Activated naive CD4-positive, alpha-beta T cell (primary cell): Measurements from ENCODE around the gene LRP6.
A peak's percentile ranks its signal among the peaks of the same experiment; 100 is the strongest.
"Not testable (repeated sequence)": the region's sequence is repeated elsewhere in the genome, so short reads cannot be mapped to it uniquely, and the experiment has no call there.

ENCODE experiments used
- DNase-seq, 4 experiments: peaks; one replicate each; lab custom pipeline; 2025; lab: John Stamatoyannopoulos, UW

The LRP6 gene

DNA sequence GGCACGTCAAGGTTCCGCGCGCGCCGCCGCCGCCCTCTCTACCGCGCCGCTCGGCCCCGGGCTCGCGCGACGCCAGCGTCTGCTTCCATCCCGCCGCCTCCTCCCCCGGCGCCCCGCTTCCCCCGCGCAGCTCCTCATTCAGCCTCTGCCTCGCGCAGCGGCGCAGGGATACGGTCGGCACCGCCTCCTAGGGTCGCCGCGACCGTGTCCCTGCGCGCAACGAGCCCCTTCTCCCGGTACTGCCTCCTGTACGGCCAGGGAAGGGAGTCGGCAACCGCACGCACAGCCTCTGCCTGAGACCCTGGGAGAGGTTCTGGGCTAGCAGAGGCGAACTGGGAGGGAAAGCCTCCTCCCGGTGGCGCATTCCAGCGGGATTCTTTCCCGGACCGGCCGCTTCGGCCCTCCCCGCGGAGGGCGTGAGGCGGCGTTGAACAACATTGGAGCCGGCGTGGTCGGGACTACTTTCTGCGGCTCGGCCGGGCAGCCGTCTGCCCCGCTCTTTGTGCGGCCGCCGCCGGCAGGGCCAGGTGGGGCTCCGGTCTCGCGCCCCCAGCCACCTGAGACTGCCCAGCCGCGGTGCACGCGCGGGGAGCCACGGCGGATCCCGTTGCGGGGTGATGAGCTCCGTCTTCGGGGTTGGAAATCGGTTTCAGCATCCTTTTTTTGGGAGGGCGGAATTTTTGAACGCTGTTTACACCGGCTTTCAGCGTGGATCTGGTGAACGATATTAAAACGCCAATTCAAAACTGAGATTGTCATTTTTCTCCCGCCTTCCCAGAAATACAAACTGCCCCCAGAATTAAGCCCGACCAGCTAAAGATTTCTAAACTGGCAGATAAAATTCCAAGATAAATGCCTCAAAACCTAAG lies at the start of gene LRP6:
LRP6 (minus strand) TSS at position 172 of the 869 bp plus-strand sequence. CDS start 309 bp downstream, outside the sequence.
- peak; percentile 52 to 69 (median 62) for DNase-seq

DNA sequence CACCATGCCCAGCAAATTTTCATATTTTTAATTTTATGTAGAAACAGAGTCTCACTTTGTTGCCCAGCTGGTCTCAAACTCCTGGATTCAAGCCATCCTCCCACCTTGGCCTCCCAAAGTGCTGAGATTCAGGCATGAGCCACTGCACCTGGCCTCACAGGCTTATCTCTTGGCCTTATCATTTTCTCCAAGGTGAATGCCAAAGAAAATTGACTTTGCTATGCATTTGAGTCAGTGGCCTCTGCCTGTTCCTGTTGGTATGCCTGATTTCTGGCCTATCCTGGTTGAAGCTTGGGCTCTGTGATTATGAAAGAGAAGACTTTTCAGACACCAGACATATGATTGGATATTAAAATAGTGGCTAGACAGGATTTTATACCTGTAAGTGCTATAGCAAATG lies 49.0 kb upstream of the LRP6 start:
- no peak for DNase-seq

DNA sequence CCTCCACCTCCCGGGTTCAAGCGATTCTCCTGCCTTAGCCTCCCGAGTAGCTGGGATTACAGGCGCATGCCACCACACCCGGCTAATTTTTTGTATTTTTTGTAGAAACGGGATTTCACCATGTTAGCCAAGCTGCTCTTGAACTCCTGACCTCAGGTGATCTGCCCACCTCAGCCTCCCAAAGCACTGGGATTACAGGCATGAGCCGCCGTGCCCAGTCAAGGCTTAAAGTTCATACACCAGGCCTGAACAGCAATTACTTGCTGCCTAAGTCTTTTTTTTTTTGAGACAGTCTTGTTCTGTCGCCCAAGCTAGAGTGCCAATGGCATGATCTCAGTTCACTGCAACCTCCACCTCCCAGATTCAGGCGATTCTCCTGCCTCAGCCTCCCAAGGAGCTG lies 43.9 kb upstream of the LRP6 start:
- DNase-seq = not testable (repeated sequence)

DNA sequence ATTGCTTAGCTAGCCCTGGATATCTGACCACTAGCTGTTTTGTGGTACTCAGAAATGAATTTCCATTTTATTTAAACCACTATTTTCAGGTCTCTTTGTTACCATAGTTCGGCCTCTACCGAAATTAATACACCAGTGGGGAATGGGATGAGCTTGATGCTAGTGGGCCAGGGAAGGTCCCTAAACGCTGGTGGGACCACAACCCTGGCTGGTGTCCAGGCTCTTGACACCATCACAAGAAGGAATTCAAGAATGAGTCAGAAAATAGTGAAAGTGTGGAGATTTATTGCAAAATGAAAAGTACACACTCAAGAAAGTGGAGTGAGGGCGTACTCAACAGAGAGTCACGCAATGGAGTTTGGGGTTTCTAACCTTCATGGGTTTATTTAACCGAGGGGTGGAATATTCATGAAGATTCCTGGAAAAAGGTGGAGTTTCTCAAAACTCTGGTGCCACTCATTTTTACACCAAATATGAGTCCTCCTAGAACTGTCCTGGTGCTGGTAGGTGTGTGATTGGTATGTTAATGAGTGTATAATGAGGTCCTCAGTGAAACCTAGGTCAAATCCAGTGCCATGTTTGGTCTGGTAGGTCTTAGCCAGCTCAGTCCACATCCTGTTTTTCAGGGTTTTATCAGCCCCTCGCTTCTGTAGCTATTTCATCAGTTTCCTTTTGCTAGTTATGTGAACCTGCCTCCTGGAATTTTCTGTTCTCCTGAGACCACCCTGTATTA lies 38.9 kb upstream of the LRP6 start:
- DNase-seq = no peak

DNA sequence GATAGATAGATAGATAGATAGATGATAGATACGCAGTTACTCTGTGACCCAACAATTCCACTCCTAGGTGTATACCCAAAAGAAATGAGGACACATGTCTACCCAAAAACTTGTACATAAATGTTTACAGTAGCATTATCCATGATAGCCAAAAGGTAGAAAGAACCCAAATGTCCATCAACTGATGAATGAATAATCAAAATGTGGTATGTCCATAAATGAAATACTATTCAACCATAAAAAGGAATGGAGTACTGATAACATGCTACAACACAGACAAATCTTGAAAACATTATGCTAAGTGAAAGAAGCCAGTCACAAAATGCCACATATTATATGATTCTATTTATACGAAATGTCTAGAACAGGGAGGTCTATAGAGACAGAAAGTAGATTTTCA lies 36.1 kb upstream of the LRP6 start:
- no peak for DNase-seq

DNA sequence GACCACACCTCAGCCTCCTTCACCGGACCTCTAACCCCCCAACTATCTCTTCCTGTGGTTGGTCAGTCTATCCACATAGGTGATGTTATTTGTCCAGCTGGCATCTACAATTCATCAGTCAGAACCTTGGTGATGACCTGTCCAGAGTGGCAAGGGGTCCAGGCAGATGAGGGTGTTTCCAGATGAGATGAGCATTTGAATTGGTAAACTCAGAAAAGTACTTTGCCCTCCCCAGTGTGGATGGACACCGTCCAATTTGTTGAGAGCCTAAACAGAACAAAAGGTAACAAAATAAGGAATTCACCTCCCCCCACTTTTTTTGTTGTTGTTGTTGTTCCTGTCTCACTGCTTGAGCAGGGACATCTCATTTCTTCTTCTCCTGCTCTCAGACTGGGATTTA lies 34.3 kb upstream of the LRP6 start:
- DNase-seq = no peak

DNA sequence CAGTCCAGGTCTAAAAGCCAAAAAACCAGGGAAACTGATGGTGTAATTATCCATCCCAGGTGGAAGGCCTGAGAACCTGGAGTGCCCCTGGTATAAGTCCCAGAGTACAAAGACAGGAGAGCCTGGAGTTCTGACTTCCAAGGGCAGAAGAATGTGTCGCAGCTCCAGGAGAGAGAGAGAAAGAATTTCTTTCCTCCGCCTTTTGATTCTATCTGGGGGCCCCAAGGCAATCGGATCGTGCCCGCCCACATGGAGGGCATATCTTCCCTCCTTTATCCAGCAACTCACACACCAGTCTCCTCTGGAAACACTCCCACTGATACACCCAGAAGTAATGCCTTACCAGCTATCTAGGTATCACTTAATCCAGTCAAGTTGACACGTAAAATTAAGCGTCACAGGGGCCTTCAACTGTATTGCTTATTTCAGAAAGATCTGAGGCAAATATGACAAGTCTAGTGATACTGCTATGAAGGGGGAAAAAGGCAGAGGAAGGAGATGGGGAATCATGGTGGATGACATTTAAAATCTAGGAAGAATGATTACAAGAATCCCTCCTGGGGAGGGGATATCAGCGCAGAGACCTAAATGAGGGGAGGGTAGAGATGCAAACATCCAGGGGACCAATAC lies 30.5 kb upstream of the LRP6 start:
- DNase-seq = no peak

DNA sequence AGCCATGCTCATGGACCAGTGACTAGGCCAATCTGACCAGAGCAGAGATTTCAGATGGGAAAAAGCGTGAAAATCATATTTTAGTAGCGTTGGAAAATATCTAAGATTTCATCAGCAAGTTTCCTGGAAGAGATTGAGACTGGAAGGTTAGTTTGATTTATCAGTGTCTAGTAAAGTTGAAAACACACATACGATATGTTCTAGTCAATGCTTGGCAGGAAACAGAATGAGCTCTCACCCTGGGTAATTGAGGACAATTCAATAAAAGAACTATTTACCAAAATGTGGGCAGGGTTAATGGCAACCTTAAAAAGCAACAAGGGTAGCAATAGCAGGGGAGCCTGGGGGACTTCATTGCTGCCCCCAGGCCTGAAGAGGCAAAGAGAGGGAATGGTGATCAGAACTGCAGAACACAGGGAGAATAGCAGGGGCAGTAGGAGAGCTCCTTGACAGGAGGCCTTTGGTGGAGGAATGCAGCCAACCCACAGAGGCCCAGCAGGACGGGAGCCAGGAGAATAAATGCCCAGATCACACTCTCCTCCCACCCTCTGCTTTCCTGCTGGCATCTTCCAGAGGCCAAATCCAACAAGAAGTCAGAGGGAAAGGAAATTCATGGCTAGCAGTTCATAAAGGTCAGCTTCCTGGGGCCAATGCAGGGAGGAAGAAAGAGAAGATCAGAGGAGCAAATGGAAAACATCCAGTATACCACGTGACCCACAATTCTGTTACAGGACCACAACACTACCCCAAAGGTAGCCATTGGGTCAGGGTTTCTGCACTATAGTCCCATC lies 27.6 kb upstream of the LRP6 start:
- DNase-seq = no peak

DNA sequence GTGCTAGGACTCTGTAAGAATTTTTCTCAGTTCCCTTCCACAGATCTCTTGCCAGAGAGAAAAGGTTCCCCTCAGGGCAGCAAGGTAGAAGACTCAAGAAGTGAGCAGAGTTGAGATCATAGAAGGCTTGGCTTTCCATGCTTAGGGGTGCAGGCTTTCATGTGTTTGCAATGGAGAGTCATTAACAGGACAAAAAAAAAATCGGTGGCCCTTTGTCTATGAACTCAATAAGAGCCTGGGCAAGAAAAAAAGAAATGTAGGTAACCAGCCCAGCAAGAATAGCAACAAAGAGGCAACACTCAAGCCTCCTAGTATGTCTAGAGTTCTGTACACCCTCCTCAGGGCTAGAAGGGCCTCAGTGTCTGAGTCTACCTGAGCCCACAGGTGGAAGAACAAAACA lies 23.4 kb upstream of the LRP6 start:
- DNase-seq = no peak

DNA sequence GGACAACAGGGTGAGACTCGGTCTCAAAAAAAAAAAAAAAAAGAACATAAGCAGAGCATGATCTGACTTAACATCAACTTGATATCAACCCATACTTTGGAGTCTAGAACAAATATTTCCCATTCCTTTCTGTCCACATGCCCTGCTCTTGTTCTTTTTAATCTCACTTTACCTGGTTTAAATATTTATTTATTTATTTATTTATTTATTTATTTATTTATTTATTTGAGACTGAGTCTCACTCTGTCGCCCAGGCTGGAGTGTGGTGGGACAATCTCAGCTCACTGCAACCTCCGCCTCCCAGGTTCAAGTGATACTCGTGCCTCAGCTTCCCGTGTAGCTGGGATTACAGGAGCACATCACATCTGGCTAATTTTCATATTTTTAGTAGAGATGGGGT lies 19.6 kb upstream of the LRP6 start:
- DNase-seq = no peak

DNA sequence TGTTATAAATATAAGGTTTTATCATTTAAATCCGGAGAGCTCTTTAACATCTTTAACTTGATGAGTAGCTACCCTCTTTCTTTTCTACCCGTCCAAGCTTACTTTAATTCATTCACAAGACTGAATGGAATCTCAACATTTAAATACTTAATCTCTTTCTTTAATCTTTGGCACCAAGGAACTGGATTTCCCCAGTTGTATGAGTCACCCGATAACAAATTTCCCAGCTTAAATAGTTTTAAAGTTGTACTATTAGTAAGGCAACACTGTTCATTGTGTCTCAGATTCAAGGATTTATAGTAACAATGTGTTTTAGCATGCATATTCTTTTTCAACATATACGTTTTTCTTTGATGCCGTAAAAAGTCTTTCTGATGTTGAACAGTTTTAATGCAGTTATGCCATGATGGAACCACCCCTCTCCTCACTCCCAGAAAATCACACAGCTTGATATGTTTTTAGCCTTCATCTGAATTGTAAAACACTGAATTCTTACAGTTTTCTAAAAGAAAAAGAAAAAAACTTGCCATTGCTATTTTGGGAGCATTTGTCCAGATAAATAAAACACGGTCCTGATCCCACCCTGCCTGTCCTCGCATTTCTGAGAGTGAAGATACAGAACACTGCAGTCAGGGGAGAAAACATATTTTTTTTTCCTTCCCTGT lies 16.0 kb upstream of the LRP6 start:
- DNase-seq = no peak

DNA sequence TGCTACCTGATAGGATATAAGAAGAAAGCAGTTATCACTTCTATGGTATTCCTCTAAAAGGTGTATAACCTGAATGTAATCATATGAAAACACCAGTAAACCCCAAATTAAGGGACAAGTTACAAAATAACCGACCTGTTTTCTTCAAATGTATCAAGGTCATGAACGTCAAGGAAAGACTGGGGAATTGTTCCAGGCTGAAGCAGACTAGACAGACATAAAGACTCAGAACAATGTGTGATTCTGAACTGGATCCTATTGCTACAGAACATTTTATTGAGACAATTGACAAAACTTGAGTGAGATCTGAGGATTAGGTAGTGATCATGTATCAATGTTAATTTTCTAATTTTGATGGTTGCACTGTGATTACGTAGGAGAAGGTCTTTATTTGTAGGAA lies 15.4 kb upstream of the LRP6 start:
- no peak for DNase-seq

DNA sequence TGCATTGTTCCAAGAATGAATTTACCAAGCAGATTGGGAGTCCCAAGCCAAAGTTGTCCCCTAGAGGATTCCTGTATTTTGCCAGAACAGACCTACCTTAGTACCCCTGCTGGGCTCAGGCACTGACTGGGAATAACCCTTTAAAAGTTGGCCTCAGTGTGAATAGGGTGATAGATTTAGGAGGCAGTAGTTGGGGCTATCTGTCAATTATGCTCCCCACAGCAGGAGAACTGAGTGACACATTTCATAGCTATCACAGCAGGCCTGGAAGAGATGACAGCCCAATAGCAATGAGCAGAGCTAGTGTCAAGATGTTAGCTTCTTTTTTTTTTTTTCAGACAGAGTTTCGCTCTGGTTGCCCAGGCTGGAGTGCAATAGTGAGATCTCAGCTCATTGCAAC lies 14.3 kb upstream of the LRP6 start:
- no peak for DNase-seq

DNA sequence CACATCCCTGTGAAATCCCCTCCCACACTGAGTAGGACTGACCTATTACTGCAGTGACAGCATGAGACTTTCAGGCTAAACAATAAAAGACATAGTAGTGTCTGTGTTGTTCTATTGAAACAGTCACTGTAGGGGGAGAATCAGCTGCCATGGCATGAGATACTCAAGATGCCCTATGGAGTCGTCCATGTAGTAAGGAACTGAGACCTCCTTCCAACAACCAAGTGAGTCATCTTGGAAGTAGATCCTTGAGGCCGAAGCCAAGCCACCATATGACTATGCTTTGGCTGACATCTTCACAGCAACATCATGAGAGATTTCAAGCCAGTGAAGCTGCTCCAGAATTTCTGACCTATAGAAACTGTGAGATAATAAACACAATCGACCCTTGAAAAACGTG lies 12.1 kb upstream of the LRP6 start:
- DNase-seq = no peak

DNA sequence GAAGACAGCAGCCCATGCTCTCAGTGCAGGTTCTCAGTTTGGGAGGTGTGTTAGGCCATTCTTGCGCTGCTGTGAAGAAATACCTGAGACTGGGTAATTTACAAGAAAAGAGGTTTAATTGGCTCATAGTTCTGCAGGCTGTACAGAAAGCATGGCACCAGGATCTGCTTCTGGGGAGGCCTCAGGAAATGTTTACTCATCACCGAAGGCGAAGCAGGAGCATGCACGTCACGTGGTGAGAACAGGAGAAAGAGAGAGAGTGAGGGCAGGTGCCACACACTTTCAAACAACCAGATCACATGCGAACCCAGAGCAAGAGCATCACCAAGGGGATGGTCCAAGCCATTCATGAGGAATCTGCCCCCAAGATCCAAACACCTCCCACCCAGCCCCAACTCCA lies 9.0 kb upstream of the LRP6 start:
- no peak for DNase-seq

DNA sequence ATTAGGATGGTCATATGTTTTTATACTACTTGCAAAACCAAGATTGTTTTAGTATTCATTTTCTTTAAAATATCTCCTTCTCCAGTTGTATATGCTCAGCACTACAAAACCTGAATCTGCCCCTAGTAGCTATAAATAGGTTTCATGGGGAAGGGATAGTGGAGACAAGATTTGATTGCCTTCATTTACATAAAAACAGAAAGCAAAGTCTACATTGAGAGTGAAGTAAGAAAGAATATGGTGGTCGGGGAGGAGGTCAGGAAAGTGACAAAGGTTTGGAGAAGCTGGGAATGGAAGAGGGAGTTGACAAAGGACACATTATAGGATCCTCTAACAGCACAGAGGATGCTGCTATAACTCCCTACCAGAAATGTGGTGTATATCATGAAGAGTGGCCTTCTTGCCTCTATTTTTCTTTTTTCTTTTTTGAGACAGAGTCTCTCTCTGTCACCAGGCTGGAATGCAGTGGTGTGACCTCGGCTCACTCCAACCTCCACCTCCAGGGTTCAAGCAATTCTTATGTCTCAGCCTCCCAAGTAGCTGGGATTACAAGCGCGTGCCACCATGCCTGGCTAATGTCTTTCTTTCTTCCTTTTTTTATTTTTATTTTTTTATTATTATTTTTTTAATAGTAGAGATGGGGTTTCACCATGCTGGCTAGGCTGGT lies 6.6 kb upstream of the LRP6 start:
- DNase-seq = no peak

DNA sequence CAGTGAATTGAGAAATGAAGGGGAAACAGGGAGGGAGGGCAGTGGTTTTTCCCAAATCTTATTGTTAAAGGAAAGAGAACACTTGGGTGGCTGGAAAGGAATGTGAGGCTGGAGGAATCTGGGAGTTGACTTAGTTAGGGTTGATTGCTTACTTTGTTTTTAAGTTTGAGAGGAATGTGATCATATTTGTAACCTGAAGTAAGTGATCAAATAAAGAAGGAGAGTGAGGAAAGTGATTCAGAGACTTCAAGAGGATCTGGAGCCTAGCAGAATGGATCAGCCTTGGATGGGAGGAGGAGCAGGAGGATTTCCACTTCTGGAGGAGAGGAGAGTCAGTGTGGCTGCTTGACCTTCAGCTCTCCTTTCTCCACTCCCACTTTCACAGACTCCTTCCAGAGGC lies 6.0 kb upstream of the LRP6 start:
- no peak for DNase-seq

DNA sequence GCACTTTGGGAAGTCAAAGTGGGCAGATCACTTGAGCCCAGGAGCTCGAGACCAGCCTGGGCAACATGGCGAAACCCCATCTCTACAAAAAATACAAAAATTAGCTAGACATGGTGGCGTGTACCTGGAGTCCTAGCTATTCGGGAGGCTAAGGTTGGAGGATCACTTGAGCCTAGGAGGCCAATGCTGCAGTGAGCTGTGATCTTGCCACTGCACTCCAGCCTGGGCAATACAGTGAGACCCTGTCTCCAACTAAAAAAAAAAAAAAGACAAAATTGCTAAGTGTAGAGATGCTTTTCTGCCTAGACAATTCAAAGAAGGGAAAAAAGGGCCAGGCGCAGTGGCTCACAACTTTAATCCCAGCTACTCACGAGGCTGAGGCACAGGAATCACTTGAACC lies 3.4 kb upstream of the LRP6 start:
- DNase-seq = no peak

DNA sequence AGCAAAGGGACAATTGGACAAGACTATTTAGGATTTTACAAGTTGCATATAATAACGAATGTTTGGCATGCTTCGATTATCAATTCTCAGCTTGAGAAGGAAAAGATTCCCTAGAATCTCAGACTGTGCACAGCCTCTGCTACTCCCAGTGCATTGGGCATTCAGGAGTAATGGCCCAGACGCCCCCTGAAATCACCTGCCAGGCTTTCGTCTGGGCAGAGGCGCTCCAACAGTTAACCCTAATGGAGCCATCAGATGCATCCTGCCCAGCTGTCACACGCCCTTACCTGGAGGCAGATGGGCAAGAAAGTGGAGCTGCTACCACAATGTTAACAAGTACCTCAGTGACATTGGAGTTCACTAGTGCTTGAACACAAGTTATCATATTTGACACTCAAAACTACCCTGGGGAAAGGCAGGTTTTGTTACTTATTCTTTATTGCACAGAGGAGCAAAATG lies 927 bp upstream of the LRP6 start:
- DNase-seq = no peak

DNA sequence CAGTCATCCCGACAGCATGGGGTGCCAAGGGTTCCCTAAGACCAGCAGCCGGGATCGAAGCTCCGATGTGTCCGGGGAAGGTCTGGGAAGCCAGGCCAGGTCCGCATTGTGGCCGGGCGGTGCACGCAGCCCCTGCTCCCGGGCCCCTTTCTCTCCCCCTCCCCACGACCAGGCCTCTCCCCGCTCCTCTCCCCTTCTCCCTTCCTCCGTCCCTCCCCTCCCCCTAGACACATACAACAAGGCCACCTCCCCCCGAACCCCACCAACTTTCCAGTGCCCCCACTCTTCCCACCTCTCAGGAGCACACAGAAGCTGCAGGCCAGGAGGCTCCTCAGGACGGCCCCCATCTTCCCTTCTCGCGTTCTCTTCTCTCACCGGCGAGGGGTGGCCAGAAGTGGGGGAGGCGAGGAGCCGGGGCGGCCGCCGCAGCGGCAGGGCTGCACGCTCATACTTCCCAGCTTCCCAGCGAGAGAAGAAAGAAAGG lies 413 bp downstream of the LRP6 start:
- no peak for DNase-seq
